WERI-Rb-1 (cell line): Measurements from ENCODE around the gene EPS8.

Source experiments
- DNase-seq: peaks from one replicate; pipeline ENCODE4 v3.0.0-alpha.2; 2020
- H3K27ac ChIP-seq: fragments of 250-450 bp; sonication (Bioruptor Pico); 2 replicates; pipeline ENCODE4 v1.5.1; 2020; ENCODE audit warnings: mild to moderate bottlenecking, moderate library complexity
- H3K27me3 ChIP-seq: fragments of 250-450 bp; sonication (Bioruptor Pico); 2 replicates; pipeline ENCODE4 v1.5.1; 2021; ENCODE audit warnings: mild to moderate bottlenecking, low read depth, moderate library complexity; ENCODE audit not compliant: insufficient read depth, severe bottlenecking
- H3K36me3 ChIP-seq: fragments of 250-450 bp; sonication (Bioruptor Pico); 2 replicates; pipeline ENCODE4 v1.5.1; 2020; ENCODE audit warnings: mild to moderate bottlenecking, moderate library complexity
- H3K4me3 ChIP-seq: 2 replicates; pipeline ENCODE4 v1.5.1; 2011; ENCODE audit warnings: low read depth, mild to moderate bottlenecking, control low read depth, low read length
- H3K9me3 ChIP-seq: fragments of 250-450 bp; sonication (Bioruptor Pico); 2 replicates; pipeline ENCODE4 v1.5.1; 2021; ENCODE audit warnings: mild to moderate bottlenecking, moderate library complexity; ENCODE audit not compliant: severe bottlenecking
- TF ChIP-seq, protein P1 (sequence below): IDR thresholded peaks from 2 replicates; pipeline ENCODE4 v1.5.1; 2011; ENCODE audit warnings: low read depth, mild to moderate bottlenecking, control low read depth, inconsistent platforms, low read length

EPS8 gene

DNA sequence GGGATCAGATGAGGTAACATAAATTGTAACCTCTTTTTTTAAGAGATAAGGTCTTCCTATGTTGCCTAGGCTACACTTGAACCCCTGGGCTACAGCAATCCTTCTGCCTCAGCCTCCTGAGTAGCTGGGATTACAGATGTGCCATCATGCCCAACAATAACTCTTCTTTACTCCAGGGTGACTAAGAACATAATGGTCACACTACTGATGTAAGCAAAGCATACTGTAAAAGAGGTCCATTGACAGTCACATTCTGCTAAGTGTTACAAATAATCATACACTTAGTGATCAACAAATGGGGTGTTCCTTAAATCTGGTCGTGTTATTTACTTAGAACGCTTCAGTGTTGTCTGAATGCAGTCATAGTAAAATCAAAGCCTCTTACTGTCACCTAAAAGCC lies 68.9 kb downstream of the EPS8 start:
- no peak for DNase-seq
- no peak overlapping the region for H3K27ac ChIP-seq
- TF ChIP-seq, protein P1, sequence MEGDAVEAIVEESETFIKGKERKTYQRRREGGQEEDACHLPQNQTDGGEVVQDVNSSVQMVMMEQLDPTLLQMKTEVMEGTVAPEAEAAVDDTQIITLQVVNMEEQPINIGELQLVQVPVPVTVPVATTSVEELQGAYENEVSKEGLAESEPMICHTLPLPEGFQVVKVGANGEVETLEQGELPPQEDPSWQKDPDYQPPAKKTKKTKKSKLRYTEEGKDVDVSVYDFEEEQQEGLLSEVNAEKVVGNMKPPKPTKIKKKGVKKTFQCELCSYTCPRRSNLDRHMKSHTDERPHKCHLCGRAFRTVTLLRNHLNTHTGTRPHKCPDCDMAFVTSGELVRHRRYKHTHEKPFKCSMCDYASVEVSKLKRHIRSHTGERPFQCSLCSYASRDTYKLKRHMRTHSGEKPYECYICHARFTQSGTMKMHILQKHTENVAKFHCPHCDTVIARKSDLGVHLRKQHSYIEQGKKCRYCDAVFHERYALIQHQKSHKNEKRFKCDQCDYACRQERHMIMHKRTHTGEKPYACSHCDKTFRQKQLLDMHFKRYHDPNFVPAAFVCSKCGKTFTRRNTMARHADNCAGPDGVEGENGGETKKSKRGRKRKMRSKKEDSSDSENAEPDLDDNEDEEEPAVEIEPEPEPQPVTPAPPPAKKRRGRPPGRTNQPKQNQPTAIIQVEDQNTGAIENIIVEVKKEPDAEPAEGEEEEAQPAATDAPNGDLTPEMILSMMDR, result no peak

DNA sequence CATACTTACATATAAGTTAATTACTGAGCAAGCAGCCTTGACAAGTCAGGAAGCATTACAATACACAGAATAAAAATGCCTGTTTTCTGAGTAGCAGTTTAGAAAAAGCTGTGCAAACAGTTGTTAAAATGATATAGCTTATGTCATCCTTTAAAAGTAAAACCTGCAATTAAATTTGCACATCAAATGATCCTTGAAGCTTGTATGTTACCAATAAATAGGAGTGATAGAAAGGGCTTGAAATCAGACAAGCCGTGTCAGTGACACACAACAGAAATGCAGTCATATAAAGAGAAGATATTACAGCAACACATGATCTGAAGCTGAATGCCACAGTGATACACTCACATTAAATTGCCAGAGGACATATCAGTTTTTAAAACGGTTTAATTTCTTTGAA lies 70.0 kb downstream of the EPS8 start:
- Histone ChIP-seq H3K4me3 (no peak overlapping the region), H3K9me3 (no peaks in the 10 kb centered on the region), H3K36me3 (no peaks in the 10 kb centered on the region), H3K27ac (no peak overlapping the region), H3K27me3 (no peaks in the 10 kb centered on the region)
- TF ChIP-seq, protein P1, result no peak
- no peak for DNase-seq

More for the DNA sequence above, 68.9 kb downstream of the EPS8 start:
- Histone ChIP-seq H3K4me3 (no peak overlapping the region), H3K36me3 (no peaks in the 10 kb centered on the region), H3K27me3 (no peaks in the 10 kb centered on the region), H3K9me3 (no peaks in the 10 kb centered on the region)

DNA sequence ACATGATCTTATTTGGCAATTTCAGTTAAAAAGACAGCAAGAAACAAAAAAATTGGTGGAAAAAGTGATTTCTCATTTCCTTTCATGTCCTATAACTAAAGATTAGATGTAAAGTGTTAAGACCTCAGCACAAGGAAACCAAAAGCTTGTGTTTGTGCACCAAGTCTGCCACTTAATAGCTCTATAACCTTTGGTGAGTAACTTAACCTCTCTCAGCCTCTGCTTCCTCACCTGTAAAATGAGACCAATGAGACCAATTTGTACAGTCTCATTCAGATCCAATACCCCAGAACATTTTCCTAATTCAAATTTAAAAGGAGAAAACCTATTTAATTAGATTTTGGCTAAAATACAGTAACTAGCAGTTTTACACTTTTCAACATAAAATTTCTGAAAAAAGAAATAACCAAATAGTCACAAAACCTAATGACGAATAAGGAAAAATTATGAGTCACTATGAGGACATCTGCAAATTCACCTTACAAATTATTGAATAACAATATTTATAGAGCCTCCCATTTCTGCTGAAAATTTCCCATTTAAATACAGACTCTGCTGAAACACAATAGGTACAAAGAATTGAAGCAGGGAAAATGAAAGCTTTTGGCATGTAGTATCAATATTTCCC lies 71.1 kb downstream of the EPS8 start:
- H3K36me3 ChIP-seq, result no peaks in the 10 kb centered on the region
- no peak for DNase-seq
- H3K27me3 ChIP-seq, result no peaks in the 10 kb centered on the region
- H3K4me3 ChIP-seq, result no peak overlapping the region
- no peak overlapping the region for H3K27ac ChIP-seq
- TF ChIP-seq, protein P1, result no peak
- H3K9me3 ChIP-seq, result no peaks in the 10 kb centered on the region

DNA sequence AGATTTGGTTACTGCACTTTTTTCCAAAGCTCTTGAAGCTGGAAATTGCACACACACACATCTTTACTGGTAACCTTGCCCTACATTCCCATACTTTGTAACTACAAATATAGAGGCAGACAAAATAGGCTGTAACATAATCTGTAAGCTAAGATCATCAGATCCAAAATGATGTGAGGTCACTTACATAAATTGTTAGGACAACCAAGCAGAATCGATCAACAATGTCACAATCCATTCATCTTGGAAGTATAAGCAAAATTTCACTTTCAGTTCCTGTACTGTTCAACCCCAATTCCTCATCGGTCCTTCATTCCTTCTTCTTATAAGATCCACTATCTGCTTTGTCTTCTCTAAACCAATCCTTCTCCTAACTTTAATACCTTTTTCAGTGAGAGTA lies 72.6 kb downstream of the EPS8 start:
- no peaks in the 10 kb centered on the region for H3K27me3 ChIP-seq
- no peak overlapping the region for H3K4me3 ChIP-seq
- no peaks in the 10 kb centered on the region for H3K9me3 ChIP-seq
- H3K27ac ChIP-seq, result no peak overlapping the region
- no peak for DNase-seq
- TF ChIP-seq, protein P1, result no peak
- no peaks in the 10 kb centered on the region for H3K36me3 ChIP-seq

DNA sequence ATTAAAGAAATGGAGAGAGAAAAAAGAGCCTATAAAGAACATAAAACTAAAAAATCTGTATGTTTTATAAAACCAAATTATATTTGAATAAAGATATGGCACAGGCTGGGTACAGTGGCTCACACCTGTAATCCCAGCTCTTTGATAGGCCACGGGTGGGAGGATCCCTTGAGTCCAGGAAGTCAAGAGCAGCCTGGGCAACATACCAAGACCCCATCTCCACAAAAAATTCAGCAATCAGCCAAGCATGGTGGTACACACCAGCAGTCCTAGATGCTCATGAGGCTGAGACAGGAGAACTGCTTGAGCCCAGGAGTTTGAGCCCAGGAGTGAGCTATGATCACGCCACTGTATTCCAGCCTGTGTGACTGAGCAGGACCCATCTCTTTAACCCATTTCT lies 74.9 kb downstream of the EPS8 start:
- H3K9me3 ChIP-seq, result no peaks in the 10 kb centered on the region
- H3K4me3 ChIP-seq, result no peak overlapping the region
- TF ChIP-seq, protein P1, result no peak
- H3K27ac ChIP-seq, result no peak overlapping the region
- H3K27me3 ChIP-seq, result no peaks in the 10 kb centered on the region
- no peaks in the 10 kb centered on the region for H3K36me3 ChIP-seq
- no peak for DNase-seq
